GM10847 (cell line): ENCODE data around the gene OR13C8.
"Not testable (repeated sequence)": the region's sequence is repeated elsewhere in the genome, so short reads cannot be mapped to it uniquely, and the experiment has no call there.

ENCODE experiments used
- POLR2A ChIP-seq: IDR thresholded peaks from 2 replicates; pipeline ENCODE4 v1.6.1; 2011; ENCODE audit not compliant: insufficient read length; ENCODE audit errors: extremely low read depth

The OR13C8 gene

DNA sequence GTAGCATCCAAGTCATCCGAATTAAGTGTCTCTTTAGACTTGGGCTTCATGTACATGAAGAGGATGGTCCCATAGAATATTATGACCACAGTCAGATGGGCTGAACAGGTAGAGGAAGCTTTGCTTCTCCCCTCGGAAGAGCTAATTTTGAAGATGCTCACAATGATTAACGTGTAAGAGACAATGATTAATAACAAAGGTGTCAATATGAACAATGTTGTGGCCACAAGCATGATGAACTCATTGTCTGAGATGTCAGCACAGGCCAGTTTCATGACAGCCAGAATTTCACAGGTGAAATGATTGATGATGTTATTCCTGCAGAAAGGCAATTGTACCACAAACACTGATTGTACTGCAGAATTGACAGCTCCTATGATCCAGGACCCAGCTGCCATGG is 35.8 kb downstream of the OR13C8 start:
- no peak for TF ChIP-seq POLR2A

DNA sequence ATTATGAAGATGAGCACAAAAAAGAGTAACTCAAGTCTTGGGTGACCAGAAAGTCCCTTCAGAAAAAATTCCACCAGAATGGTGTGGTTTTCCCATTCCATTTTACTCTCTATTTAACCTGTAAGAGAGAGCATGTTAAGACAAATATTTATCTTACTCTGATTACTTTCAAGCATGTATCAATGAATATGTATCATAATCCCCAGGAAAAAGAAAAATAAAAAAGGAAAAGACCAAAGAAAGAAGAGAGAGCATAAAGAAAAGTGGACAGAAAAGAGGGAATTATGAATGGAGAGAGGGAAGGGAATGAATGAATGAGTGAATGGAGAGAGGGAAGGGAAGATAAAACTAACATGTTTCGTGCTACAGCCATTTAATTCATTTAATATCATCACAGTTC is 36.6 kb downstream of the OR13C8 start, which contains the start of gene OR13C2:
TSS of gene OR13C2 (minus strand) at position 101 of the 400 bp plus-strand sequence. CDS start at position 101, 0 bp downstream.
- TF ChIP-seq POLR2A, result not testable (repeated sequence)

DNA sequence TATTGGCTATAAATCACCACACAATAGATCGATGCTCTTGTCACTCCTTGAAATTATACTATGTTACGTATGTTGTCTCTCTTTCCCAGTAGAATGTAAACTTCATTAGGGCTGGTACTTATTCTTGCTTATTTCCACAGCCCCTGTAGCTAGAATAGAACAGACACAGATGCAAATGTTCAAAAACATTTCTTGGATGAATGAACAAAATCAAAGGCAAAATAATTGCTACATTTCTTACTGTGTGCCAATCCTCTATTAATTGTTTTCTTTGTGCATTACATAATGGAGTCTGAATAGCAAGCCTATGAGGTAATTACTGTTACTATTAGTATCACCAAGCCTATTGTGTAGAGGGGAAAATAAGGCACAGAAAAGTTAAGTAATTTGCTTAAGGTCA is 37.2 kb downstream of the OR13C8 start:
- TF ChIP-seq POLR2A, result no peak

DNA sequence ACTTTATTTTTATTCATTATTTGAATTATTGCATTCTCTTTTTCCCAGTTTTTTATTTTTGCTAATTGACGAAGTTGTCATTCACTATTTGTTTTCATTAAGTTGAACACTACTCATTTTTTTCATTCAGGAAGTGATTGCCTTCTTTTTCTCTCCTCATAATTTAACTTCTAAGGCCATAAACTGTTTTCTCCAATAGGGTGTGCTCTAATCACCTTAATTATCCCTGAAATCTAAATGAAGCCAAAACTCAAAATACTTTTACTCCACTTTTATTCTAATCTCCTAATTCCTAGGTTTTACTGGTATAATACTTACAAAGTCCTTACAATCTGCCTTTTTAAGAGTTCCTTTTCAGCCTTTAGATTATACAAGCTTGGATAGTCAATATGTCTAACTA is 39.4 kb downstream of the OR13C8 start:
- TF ChIP-seq POLR2A, result no peak

DNA sequence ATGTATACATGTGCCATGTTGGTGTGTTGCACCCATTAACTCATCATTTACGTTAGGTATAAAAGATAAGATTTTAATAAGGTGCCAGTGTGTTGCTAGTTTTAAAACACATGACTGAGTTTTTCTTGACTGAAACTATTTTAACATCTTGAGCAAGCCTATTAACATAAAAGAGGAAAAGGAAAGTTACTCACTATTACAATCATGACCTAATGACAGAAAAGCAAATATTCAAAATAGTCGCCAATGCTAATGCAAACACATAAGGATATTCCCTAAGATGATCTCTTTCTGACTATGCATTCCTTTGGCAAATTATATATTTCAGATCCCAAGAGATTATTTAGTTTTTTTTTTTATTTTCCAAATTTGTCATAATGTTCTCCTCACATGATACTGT is 42.2 kb downstream of the OR13C8 start:
- TF ChIP-seq POLR2A, result no peak

DNA sequence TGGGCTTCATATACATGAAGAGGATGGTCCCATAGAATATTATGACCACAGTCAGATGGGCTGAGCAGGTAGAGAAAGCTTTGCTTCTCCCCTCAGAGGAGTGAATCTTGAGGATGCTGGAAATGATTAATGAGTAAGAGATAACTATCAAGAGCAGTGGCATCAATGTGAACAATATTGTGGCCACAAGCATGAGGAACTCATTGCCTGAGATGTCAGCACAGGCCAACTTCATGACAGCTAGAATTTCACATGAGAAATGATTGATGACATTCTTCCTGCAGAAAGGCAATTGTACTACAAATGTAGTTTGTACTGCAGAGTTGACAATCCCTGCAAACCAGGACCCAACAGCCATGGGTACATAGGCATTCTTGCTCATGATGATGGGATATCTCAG is 48.5 kb downstream of the OR13C8 start:
- no peak for TF ChIP-seq POLR2A

DNA sequence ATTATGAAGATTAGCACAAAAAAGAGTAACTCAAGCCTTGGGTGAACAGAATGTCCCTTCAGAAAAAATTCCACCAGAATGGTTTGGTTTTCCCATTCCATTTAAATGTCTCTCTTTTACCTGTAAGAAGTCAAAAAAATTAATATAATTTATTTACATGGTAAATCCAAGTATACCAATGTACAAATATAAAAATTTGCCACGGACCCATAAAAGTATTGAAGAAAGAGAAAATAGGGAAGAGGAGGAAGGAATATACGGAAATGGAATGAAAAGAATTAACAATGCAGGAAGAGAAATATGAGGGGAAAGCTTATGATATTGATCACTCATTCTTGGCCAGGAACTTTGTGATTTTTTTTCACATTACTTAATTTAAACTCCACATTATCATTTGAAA is 49.1 kb downstream of the OR13C8 start, which contains the start of gene OR13C9:
TSS of gene OR13C9 (minus strand) at position 101 of the 400 bp plus-strand sequence. CDS start at position 101, 0 bp downstream.
- no peak for TF ChIP-seq POLR2A
